GM21528 (cell line): ENCODE results near the gene ZNF699.
"Not testable (repeated sequence)": the region's sequence is repeated elsewhere in the genome, so short reads cannot be mapped to it uniquely, and the experiment has no call there.

Experiments used
- ATAC-seq: cut with Tn5 transposase; IDR thresholded peaks from one replicate; pipeline ENCODE4 v1.9.1; 2021; ENCODE audit warnings: mild to moderate bottlenecking, moderate library complexity; ENCODE audit not compliant: unreplicated experiment, low FRiP score

Gene ZNF699

GRCh38 chr19:9289231-9289884, 20.3 kb downstream of the ZNF699 start:
- ATAC-seq, result no peak

GRCh38 chr19:9283485-9283884, 26.2 kb downstream of the ZNF699 start:
- not testable (repeated sequence) for ATAC-seq

- no peak for ATAC-seq
Observed at GRCh38 chr19:9251236-9251635, 58.4 kb downstream of the ZNF699 start.

- ATAC-seq, result no peak
Observed at GRCh38 chr19:9250630-9251029, 59.0 kb downstream of the ZNF699 start, which contains the start of gene OR7E24. OR7E24 (plus strand) TSS chr19:9250930; CDS start chr19:9251044, 114 bp downstream.
